Fibroblast of mammary gland (primary cell): ENCODE results near the gene C5.

Source experiments
- DNase-seq: peaks from one replicate; pipeline ENCODE4 v3.0.0-alpha.2; 2010; ENCODE audit warnings: low read depth
- H3K4me3 ChIP-seq: 2 replicates; pipeline ENCODE4 v1.5.1; 2011; ENCODE audit warnings: low read depth, mild to moderate bottlenecking, low read length, moderate library complexity; ENCODE audit not compliant: control insufficient read depth
- CTCF ChIP-seq: conservative IDR thresholded peaks from 2 replicates; pipeline ENCODE4 v1.5.1; 2011; ENCODE audit warnings: low read depth, low read length, inconsistent platforms; ENCODE audit not compliant: control insufficient read depth, insufficient read depth

Gene C5

GRCh38 chr9:120919843-120920805 lies 130.0 kb downstream of the C5 start:
- no peak for TF ChIP-seq CTCF
- peak; percentile 49 for DNase-seq
- no peak overlapping the region for H3K4me3 ChIP-seq

GRCh38 chr9:120918931-120919842 lies 130.9 kb downstream of the C5 start:
- TF ChIP-seq CTCF = no peak
- DNase-seq = no peak
- no peak overlapping the region for H3K4me3 ChIP-seq

GRCh38 chr9:120917929-120918762 lies 131.9 kb downstream of the C5 start:
- DNase-seq = no peak
- TF ChIP-seq CTCF = no peak
- no peak overlapping the region for H3K4me3 ChIP-seq

GRCh38 chr9:120916991-120917880 lies 132.8 kb downstream of the C5 start:
- DNase-seq = no peak
- no peak overlapping the region for H3K4me3 ChIP-seq
- TF ChIP-seq CTCF = no peak

GRCh38 chr9:120916588-120916987 lies 133.5 kb downstream of the C5 start:
- no peak overlapping the region for H3K4me3 ChIP-seq

More at GRCh38 chr9:120916588-120916987, 133.5 kb downstream of the C5 start:
- DNase-seq = peak; percentile 93
- TF ChIP-seq CTCF = peak; percentile 4
